Uterus (tissue), 4 donors: Measurements from ENCODE around the gene GPX2. TPM values are rescaled to one million over a fixed set of nuclear protein-coding genes. Genes with fewer than 3 reads are reported as not detected.
A peak's percentile ranks its signal among the peaks of the same experiment; 100 is the strongest.

Experiments used
- DNase-seq, 2 donors: peaks; one replicate each; pipeline ENCODE4 v3.0.0-alpha.2; 2019 to 2020
- H3K27ac ChIP-seq, 2 donors: fragments of 200-600 bp; sonication (generic); 1 replicate in 1 of 2; 2 replicates in 1 of 2; pipeline ENCODE4 v1.5.1; 2016 to 2018
- H3K27me3 ChIP-seq, 2 donors: fragments of 200-600 bp; sonication (generic); one replicate each; pipeline ENCODE4 v1.5.1; 2018 to 2019; ENCODE audit warnings: control low read depth in 1 of 2
- H3K36me3 ChIP-seq, 2 donors: fragments of 200-600 bp; sonication (generic); one replicate each; pipeline ENCODE4 v1.5.1; 2019; ENCODE audit warnings: control low read depth in 1 of 2
- H3K4me1 ChIP-seq, 2 donors: fragments of 200-600 bp; sonication (generic); one replicate each; pipeline ENCODE4 v1.5.1; 2018 to 2019; ENCODE audit warnings: control low read depth in 1 of 2
- H3K4me3 ChIP-seq, 2 donors: fragments of 200-600 bp; sonication (generic); 1 replicate in 1 of 2; 2 replicates in 1 of 2; pipeline ENCODE4 v1.5.1; 2018 to 2019; ENCODE audit warnings: mild to moderate bottlenecking in 1 of 2
- H3K9me3 ChIP-seq, 2 donors: fragments of 200-600 bp; sonication (generic); one replicate each; pipeline ENCODE4 v1.5.1; 2019; ENCODE audit warnings: control low read depth in 1 of 2
- POLR2A ChIP-seq, 2 donors: fragments of 450-650 bp; IDR thresholded peaks; one replicate each; pipeline ENCODE4 v1.6.1; 2016; ENCODE audit warnings: antibody characterized with exemption in 2 of 2, mild to moderate bottlenecking in 1 of 2, moderate library complexity in 1 of 2
- intact Hi-C: fragments of 100-400 bp; cut with DNase I; formaldehyde crosslinking; loops from one replicate; pipeline ENCODE4 v1.15.1; 2023; ENCODE audit warnings: low total_unique reads
- total RNA-seq, 4 donors: library from RNA; depleted of rRNA in 3 of 4; stranded (reverse); fragments of >200 nt in 3 of 4; gene quantifications; one replicate each; pipeline versions ENCODE4 v1.1.0 to v1.2.4, GENCODE V29; 2014 to 2023
- TF ChIP-seq, protein P1 (sequence below), 4 experiments: fragments of 200-600 bp in 2 of 4; fragments of 450-650 bp in 2 of 4; sonication (generic) in 2 of 4; IDR thresholded peaks; one replicate each; pipeline ENCODE4 v1.5.1; 2016 to 2019; ENCODE audit warnings: antibody characterized with exemption in 4 of 4, mild to moderate bottlenecking in 2 of 4, moderate library complexity in 1 of 4
- donor health status: DM: yes; HTN: yes; CAD: no.

Gene GPX2
- total RNA-seq, 4 donors from 2014 or later, result 0.29 TPM; not detected in 3

DNA sequence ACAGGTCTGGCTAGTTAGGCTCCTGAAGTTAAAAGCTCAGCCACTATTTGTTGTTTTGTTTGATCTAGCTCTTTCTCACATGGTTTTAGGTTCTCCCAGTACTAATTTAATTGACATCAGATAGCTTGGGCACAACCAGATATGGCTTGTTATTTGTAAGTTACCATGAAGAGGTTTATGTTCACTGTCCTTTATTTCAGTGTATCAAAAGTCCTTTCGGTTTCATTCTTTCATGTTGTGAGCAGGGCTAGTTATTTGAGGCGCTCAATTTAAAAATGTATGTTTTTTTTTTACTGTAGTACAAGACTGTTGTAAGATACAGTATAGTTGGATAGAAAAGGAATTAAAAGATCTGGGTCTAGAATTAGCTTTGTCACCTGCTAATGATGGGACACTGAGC lies 7.0 kb downstream of the GPX2 start:
- no peaks in the 10 kb centered on the region for H3K9me3 ChIP-seq
- H3K27ac ChIP-seq, result peak overlapping the region in 1 of 2 donors; percentile 35
- TF ChIP-seq POLR2A (IDR thresholded peaks at IDR 0.05), result no peak
- TF ChIP-seq, protein P1, sequence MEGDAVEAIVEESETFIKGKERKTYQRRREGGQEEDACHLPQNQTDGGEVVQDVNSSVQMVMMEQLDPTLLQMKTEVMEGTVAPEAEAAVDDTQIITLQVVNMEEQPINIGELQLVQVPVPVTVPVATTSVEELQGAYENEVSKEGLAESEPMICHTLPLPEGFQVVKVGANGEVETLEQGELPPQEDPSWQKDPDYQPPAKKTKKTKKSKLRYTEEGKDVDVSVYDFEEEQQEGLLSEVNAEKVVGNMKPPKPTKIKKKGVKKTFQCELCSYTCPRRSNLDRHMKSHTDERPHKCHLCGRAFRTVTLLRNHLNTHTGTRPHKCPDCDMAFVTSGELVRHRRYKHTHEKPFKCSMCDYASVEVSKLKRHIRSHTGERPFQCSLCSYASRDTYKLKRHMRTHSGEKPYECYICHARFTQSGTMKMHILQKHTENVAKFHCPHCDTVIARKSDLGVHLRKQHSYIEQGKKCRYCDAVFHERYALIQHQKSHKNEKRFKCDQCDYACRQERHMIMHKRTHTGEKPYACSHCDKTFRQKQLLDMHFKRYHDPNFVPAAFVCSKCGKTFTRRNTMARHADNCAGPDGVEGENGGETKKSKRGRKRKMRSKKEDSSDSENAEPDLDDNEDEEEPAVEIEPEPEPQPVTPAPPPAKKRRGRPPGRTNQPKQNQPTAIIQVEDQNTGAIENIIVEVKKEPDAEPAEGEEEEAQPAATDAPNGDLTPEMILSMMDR (IDR thresholded peaks at IDR 0.05), result no peak
- intact Hi-C loops, result no loop called here
- no peaks in the 10 kb centered on the region for H3K27me3 ChIP-seq
- H3K4me3 ChIP-seq, result no peak overlapping the region
- H3K4me1 ChIP-seq, result no peaks in the 10 kb centered on the region
- no peaks in the 10 kb centered on the region for H3K36me3 ChIP-seq
- DNase-seq, result no peak

DNA sequence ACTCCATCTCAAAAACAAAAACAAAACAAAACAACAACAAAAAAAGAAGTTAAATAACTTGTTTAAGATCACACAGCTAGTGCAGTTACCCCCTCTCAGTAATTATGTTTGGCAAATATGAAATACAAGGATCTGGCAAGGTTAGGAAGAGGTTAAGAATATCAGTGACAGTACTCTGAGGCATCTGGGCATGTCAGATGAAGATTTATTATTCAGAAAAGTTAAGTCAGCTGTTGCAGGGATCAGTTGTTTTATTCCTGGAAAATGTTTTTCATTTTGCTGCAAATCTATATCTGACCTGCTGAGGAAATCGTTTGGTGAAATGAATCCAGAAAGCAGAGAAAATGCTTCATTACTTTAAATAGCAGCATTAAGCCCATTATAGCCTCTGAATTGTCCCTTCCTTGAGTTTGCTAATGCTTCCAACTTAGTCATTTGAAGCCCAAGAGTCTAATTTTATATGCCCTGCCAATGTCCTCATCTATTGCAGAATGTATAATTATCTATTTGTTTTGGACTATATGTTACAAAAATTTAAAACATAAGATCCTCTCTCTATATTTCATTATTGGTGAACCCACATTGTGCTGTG lies 8.1 kb downstream of the GPX2 start:
- intact Hi-C loops, result no loop called here
- H3K9me3 ChIP-seq, result no peaks in the 10 kb centered on the region
- no peak for DNase-seq
- no peak overlapping the region for H3K27ac ChIP-seq
- no peaks in the 10 kb centered on the region for H3K4me1 ChIP-seq
- H3K36me3 ChIP-seq, result no peaks in the 10 kb centered on the region
- no peak overlapping the region for H3K4me3 ChIP-seq
- TF ChIP-seq, protein P1 (IDR thresholded peaks at IDR 0.05), result no peak
- TF ChIP-seq POLR2A (IDR thresholded peaks at IDR 0.05), result no peak
- H3K27me3 ChIP-seq, result no peaks in the 10 kb centered on the region

DNA sequence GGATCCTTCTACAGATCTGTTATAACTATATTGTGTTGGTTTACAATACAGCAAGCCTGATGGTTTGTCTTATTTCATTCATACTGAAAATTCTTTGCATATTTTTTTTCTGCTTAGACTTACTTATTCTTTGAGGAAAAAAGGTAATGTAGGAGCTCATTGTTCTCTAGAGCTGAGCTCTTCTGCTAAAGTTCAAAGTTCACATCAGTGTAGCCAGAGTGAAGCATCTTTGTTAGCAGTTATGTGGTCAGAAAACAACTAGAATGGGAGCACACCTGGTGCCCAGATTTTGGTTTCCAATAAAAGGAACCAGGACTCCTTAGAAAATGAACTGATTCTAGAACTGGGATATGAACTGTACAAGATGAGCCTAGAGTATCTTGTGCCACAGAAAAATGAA lies 10.3 kb downstream of the GPX2 start:
- H3K4me1 ChIP-seq, result no peaks in the 10 kb centered on the region
- H3K27ac ChIP-seq, result no peak overlapping the region
- DNase-seq, result no peak
- no peaks in the 10 kb centered on the region for H3K27me3 ChIP-seq
- H3K36me3 ChIP-seq, result no peaks in the 10 kb centered on the region
- H3K9me3 ChIP-seq, result no peaks in the 10 kb centered on the region
- intact Hi-C loops, result no loop called here
- H3K4me3 ChIP-seq, result no peak overlapping the region
- TF ChIP-seq, protein P1 (IDR thresholded peaks at IDR 0.05), result no peak
- TF ChIP-seq POLR2A (IDR thresholded peaks at IDR 0.05), result no peak

DNA sequence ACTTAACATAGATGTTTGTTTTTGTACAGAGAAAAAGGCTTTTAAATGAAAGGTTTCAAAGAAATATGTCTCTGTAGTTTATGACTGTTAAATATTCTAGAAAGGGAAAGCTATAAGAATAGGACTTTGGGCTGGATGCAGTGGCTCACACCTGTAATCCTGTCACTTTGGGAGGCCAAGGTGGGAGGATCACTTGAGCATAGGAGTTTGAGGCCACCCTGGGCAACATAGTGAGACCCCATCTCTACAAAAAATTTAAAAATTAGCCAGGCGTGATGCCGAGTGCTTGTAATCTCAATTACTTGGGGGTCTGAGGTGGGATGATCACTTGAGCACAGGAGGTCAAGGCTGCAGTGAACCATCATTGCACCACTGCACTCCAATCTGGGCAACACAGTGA lies 11.4 kb downstream of the GPX2 start:
- Histone ChIP-seq H3K36me3 (no peaks in the 10 kb centered on the region), H3K27me3 (no peaks in the 10 kb centered on the region), H3K4me1 (no peaks in the 10 kb centered on the region), H3K27ac (peak overlapping the region in 1 of 2 donors; percentile 19), H3K9me3 (no peaks in the 10 kb centered on the region), H3K4me3 (no peak overlapping the region)
- DNase-seq, result no peak
- intact Hi-C loops, result no loop called here
- TF ChIP-seq, protein P1 (IDR thresholded peaks at IDR 0.05), result no peak
- TF ChIP-seq POLR2A (IDR thresholded peaks at IDR 0.05), result no peak

DNA sequence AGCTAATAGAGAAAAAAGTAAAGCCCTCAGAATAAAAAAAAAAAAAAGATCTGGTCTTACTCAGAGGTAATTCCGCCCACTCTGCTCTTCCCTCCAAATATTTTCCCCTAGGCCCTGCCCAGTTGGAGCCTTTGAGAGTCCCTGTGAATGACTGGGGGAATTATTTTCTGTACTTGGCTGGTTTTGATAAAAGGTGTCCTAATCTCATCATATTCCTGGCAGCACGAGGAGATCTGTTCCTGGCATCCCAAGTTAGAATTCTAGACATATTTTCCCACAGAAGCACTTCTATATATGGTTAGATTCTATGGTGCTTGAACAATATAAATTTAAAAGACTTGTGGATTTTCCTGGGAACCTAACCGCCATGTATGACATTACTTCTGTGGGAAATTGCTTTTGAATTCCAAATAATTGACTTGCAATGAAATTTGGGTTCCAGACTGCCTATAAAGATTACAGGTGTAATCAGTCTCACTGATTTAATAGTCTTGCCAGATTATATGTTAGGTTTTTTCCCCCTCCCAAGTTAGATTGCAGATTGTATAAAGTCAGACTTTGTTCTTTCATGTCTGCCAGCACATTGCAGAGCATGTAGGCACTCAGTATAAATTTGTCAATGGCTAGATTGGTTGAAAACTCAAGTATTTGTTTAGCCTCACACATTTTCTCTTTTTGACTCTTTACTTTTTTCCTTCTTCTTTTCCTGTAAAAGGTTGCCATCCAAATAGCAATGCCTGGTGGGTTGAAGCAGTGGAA lies 12.3 kb downstream of the GPX2 start:
- Histone ChIP-seq H3K36me3 (no peaks in the 10 kb centered on the region), H3K4me1 (no peaks in the 10 kb centered on the region), H3K9me3 (no peaks in the 10 kb centered on the region), H3K27ac (peak overlapping the region in 1 of 2 donors; percentile 8), H3K4me3 (no peak overlapping the region), H3K27me3 (no peaks in the 10 kb centered on the region)
- no peak for DNase-seq
- TF ChIP-seq, protein P1 (IDR thresholded peaks at IDR 0.05), result no peak
- no peak for TF ChIP-seq POLR2A (IDR thresholded peaks at IDR 0.05)
- intact Hi-C loops, result no loop called here
